C4-2B (cell line): ENCODE results near the gene NEUROG1.

Experiments used
- H3K27ac ChIP-seq: fragments of 450-650 bp; 2 replicates; pipeline ENCODE4 v1.5.1; 2017
- CTCF ChIP-seq: fragments of 450-650 bp; conservative IDR thresholded peaks from 2 replicates; pipeline ENCODE4 v1.5.1; 2017; ENCODE audit warnings: mild to moderate bottlenecking
- ZFX ChIP-seq: fragments of 450-650 bp; IDR thresholded peaks from 2 replicates; pipeline ENCODE4 v1.6.1; 2017

Gene NEUROG1

GRCh38 chr5:135492319-135492626 is 43.5 kb downstream of the NEUROG1 start:
- no peak for TF ChIP-seq ZFX
- TF ChIP-seq CTCF, result no peak
- no peak overlapping the region for H3K27ac ChIP-seq

- H3K27ac ChIP-seq, result no peak overlapping the region
- TF ChIP-seq ZFX (no peak), CTCF (no peak)
Measured at GRCh38 chr5:135491552-135492318, 44.0 kb downstream of the NEUROG1 start.

GRCh38 chr5:135491038-135491551 is 44.7 kb downstream of the NEUROG1 start:
- no peak for TF ChIP-seq CTCF
- no peak for TF ChIP-seq ZFX
- no peak overlapping the region for H3K27ac ChIP-seq

GRCh38 chr5:135490245-135491037 is 45.3 kb downstream of the NEUROG1 start:
- H3K27ac ChIP-seq, result no peak overlapping the region
- TF ChIP-seq CTCF (no peak), ZFX (no peak)

GRCh38 chr5:135489466-135490244 is 46.1 kb downstream of the NEUROG1 start:
- H3K27ac ChIP-seq, result no peak overlapping the region
- TF ChIP-seq CTCF, result no peak
- no peak for TF ChIP-seq ZFX

- TF ChIP-seq CTCF (no peak), ZFX (no peak)
- no peak overlapping the region for H3K27ac ChIP-seq
Measured at GRCh38 chr5:135488727-135489465, 46.9 kb downstream of the NEUROG1 start.
